Calu3 (cell line): ENCODE measurements around the gene PAFAH1B1. TPM values are rescaled to one million over a fixed set of nuclear protein-coding genes. Genes with fewer than 3 reads are reported as not detected.

Source experiments
- BruUV-seq: library from RNA; stranded (reverse); fragments of 400-500 nt; replicated peaks from 2 replicates; lab custom pipeline; 2021; lab: Mats Ljungman, UMichigan
- CTCF ChIA-PET: fragments of 300-600 bp; sonication (Branson Sonifier 250); formaldehyde crosslinking; loops from one replicate; lab custom pipeline; 2022; ENCODE audit warnings: antibody characterized with exemption; lab: Charles Lee
- DNase-seq: peaks from one replicate; pipeline ENCODE4 v3.0.0; 2022
- H3K27ac Mint-ChIP-seq: one replicate; pipeline ENCODE4 v1.8.0; 2022; ENCODE audit warnings: mixed read lengths; ENCODE audit not compliant: unreplicated experiment
- H3K27me3 Mint-ChIP-seq: one replicate; pipeline ENCODE4 v1.8.0; 2022; ENCODE audit warnings: mixed read lengths; ENCODE audit not compliant: unreplicated experiment
- H3K36me3 Mint-ChIP-seq: one replicate; pipeline ENCODE4 v1.8.0; 2022; ENCODE audit warnings: mild to moderate bottlenecking, moderate library complexity, mixed read lengths; ENCODE audit not compliant: insufficient read depth, unreplicated experiment
- H3K4me1 Mint-ChIP-seq: one replicate; pipeline ENCODE4 v1.8.0; 2022; ENCODE audit warnings: mild to moderate bottlenecking, low read depth, mixed read lengths; ENCODE audit not compliant: unreplicated experiment
- H3K4me3 Mint-ChIP-seq: one replicate; pipeline ENCODE4 v1.8.0; 2022; ENCODE audit warnings: mild to moderate bottlenecking, low read depth, moderate library complexity, mixed read lengths; ENCODE audit not compliant: unreplicated experiment
- H3K9me3 Mint-ChIP-seq: one replicate; pipeline ENCODE4 v1.8.0; 2022; ENCODE audit warnings: low read depth, mixed read lengths; ENCODE audit not compliant: unreplicated experiment
- CTCF ChIP-seq: fragments of 200-600 bp; IDR thresholded peaks from one replicate; pipeline ENCODE4 v1.8.0; 2022; ENCODE audit warnings: antibody characterized with exemption; ENCODE audit not compliant: unreplicated experiment
- intact Hi-C: fragments of 100-400 bp; cut with micrococcal nuclease; formaldehyde crosslinking; loops from one replicate; pipeline ENCODE4 v1.10.0; 2022; ENCODE audit not compliant: unreplicated experiment
- total RNA-seq: library from RNA; stranded (reverse); gene quantifications from 2 replicates; pipeline ENCODE4 v1.2.3, GENCODE V29; 2022

Gene PAFAH1B1
- total RNA-seq, 1 experiment from 2014 or later, result 99.8 TPM

GRCh38 chr17:2685696-2686095 is 92.2 kb downstream of the PAFAH1B1 start:
- no peak overlapping the region for H3K4me3 Mint-ChIP-seq
- H3K27me3 Mint-ChIP-seq, result no peaks in the 10 kb centered on the region
- CTCF ChIA-PET, result no interaction called here
- no TSS peak for BruUV-seq
- no peak for TF ChIP-seq CTCF
- H3K36me3 Mint-ChIP-seq, result peaks cover 50% of the 10 kb centered on the region
- H3K27ac Mint-ChIP-seq, result no peak overlapping the region
- intact Hi-C loops, result no loop called here
- H3K4me1 Mint-ChIP-seq, result no peaks in the 10 kb centered on the region
- DNase-seq, result no peak
- H3K9me3 Mint-ChIP-seq, result no peaks in the 10 kb centered on the region

GRCh38 chr17:2687074-2687418 is 93.6 kb downstream of the PAFAH1B1 start:
- no peak for TF ChIP-seq CTCF
- CTCF ChIA-PET, result no interaction called here
- BruUV-seq, result no TSS peak
- Mint-ChIP-seq H3K4me1 (no peaks in the 10 kb centered on the region), H3K27ac (peak overlapping the region; percentile 52), H3K4me3 (no peak overlapping the region), H3K36me3 (peaks cover 54% of the 10 kb centered on the region), H3K9me3 (no peaks in the 10 kb centered on the region), H3K27me3 (no peaks in the 10 kb centered on the region)
- DNase-seq, result no peak
- intact Hi-C loops, result no loop called here

GRCh38 chr17:2688351-2689342 is 95.2 kb downstream of the PAFAH1B1 start:
- CTCF ChIA-PET, result no interaction called here
- Mint-ChIP-seq H3K27ac (peak overlapping the region; percentile 39), H3K36me3 (peaks cover 59% of the 10 kb centered on the region), H3K27me3 (no peaks in the 10 kb centered on the region), H3K4me1 (no peaks in the 10 kb centered on the region), H3K9me3 (no peaks in the 10 kb centered on the region), H3K4me3 (no peak overlapping the region)
- DNase-seq, result no peak
- intact Hi-C loops, result no loop called here
- no TSS peak for BruUV-seq
- TF ChIP-seq CTCF, result no peak

GRCh38 chr17:2689411-2690164 is 96.1 kb downstream of the PAFAH1B1 start:
- BruUV-seq, result TSS peak; percentile 31
- Mint-ChIP-seq H3K36me3 (peaks cover 51% of the 10 kb centered on the region), H3K27me3 (no peaks in the 10 kb centered on the region), H3K27ac (peak overlapping the region; percentile 39), H3K9me3 (no peaks in the 10 kb centered on the region), H3K4me1 (no peaks in the 10 kb centered on the region), H3K4me3 (no peak overlapping the region)
- DNase-seq, result no peak
- CTCF ChIA-PET, result no interaction called here
- no peak for TF ChIP-seq CTCF
- intact Hi-C loops, result no loop called here
